ENCODE results near the gene PPP2R1A. TPM values are rescaled to one million over a fixed set of nuclear protein-coding genes. Genes with fewer than 3 reads are reported as not detected.

Gene PPP2R1A
- total RNA-seq = 100 to 1,000 TPM; 160 to 231 TPM

DNA sequence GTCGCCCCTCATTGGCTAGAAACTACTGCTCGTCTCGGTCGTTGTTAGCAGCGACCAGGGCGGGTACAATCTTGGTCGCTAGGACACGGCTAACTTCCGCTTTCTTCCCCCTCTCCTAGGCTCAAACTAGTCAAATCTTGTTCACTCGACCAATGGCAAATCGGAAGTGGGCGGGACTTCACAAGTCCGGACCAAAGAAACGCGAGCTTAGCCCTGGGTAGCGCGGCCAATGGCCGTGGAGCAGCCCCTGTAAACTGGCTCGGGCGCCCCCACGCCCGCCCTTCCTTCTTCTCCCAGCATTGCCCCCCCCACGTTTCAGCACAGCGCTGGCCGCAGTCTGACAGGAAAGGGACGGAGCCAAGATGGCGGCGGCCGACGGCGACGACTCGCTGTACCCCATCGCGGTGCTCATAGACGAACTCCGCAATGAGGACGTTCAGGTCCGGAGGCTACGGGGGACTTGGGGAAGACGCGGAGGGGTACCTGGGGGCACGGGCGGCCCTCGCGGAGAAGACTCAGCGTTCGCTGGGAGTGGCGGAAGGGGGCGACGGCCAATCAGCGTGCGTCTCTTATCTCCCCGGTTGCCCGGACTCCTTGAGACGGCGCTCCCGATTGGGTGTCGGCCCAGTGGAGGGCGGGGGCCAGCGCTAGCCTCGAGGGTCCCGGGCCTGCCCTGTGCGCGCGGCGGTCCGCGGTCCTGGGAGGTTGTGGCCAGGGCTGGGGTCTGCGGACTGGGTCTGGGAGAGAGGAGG lies at the start of gene PPP2R1A:
TSS of gene PPP2R1A (plus strand) at position 318 of the 752 bp plus-strand sequence. CDS start at position 363, 45 bp downstream.
- Mint-ChIP-seq H3K27ac (peak within 1 kb of the TSS; percentile 96 to 100), H3K36me3 (peaks cover 17 to 36% of the 10 kb centered on the region in 2 donors), H3K9me3 (no peaks in the 10 kb centered on the region)
- ATAC-seq (peak; percentile 93 to 95), DNase-seq (ENCODE audit: low spot score in 2 of 2) (peak; percentile 93 to 94)

DNA sequence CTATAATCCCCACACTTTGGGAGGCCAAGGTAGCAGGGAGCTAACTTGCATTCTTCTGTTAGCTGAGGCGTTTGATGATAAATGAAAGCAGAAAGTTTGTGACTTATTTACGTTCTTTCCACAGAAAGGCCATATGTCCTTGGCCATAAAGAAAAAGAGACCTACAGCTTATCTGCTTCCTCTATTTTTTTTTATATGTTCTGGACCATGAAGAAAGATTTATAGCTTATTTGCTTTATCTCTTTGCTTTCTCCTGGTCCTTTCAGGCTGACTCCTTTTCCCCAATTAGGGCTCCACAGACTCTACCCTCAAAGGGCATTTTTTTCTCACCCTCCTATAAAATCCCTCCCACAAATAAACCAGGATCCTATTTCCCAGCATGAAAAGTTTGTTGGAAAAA lies 48.6 kb upstream of the PPP2R1A start:
- ATAC-seq = no peak
- Mint-ChIP-seq H3K9me3 (peaks cover 0 to 31% of the 10 kb centered on the region in 2 donors), H3K36me3 (peaks cover 30 to 73% of the 10 kb centered on the region in 2 donors), H3K27ac (no peak overlapping the region)
- DNase-seq (ENCODE audit: low spot score in 2 of 2) = no peak

DNA sequence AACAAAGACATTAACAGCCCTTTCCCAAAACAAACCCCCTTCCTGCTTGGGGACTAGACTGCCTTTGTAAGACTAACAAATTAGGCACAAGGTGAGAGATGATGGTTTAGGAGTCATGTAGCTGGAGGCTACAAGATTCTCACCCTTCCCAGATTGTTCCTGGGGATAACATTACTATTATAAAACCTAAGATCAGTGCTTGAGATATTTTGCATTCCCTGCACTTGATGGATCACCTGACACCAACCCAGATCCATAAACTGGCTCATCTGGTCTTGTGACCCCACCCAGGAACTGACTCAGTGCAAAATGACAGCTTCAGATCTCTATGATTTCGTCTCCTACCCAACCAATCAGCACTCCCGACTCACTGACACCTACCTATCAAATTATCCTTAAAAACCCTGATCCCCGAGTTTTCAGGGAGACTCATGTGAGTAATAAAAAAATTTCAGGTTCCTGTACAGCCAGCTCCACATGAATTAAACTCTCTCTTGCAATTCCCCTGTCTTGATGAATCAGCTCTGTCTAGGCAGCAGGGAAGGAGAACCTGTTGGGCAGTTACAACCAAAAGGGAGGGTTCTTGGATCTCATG lies 47.8 kb upstream of the PPP2R1A start:
- peak overlapping the region in 1 of 2 donors; percentile 31 for H3K27ac Mint-ChIP-seq
- ATAC-seq = no peak

DNA sequence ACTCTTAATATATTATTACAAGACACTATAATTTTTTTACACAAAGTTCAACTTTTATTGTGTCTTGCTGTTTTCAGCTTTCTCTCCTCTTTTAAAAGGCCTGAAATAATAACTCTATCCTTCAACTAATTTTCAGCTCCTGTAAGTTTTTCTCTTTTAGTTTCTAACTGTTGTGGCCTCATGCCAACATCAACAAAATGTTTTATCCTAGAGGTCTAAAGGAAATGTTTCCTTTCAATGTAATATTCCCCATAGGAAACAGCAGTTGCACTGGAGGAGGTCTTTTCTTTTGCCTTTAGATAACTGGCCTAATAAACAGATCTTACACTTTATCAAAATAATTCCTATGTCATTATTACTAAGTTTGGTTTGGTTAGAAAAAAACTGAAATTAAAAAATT lies 41.6 kb upstream of the PPP2R1A start:
- H3K36me3 Mint-ChIP-seq = peaks cover 12 to 51% of the 10 kb centered on the region in 2 donors
- DNase-seq (ENCODE audit: low spot score in 2 of 2) = no peak
- no peak overlapping the region for H3K27ac Mint-ChIP-seq
- peaks cover 8 to 27% of the 10 kb centered on the region in 2 donors for H3K9me3 Mint-ChIP-seq
- ATAC-seq = no peak

More for the DNA sequence above, 47.8 kb upstream of the PPP2R1A start:
- no peak for DNase-seq (ENCODE audit: low spot score in 2 of 2)
- Mint-ChIP-seq H3K36me3 (peaks cover 30 to 75% of the 10 kb centered on the region in 2 donors), H3K9me3 (peaks cover 0 to 31% of the 10 kb centered on the region in 2 donors)

DNA sequence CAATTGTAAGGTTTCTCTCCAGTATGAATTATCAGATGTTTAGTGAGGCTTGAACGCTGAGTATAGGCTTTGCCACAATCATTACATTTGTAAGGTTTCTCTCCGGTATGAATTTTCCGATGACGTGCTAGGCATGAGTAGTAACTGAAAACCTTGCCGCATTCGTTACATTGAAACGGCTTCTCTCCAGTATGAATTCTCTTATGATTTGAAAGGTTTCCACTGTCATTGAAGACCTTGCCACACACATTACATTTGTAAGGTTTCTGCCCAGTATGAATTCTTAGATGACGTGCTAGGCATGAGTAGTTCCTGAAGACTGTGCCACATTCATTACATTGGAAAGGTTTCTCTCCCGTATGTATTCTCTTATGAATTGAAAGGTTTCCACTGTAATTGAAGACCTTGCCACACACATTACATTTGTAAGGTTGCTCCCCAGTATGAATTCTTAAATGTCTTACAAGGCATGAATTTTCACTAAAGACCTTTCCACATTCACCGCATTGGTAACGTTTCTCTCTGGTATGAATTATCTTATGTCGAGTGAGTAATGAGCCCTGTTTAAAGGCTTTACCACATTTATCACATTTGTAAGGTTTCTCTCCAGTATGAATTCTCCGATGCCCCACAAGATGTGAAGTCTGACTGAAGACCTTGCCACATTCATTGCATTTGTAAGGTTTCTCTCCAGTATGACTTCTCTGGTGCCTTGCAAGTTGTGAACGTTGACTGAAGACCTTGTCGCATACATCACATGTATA lies 34.1 kb upstream of the PPP2R1A start:
- peaks cover 52 to 54% of the 10 kb centered on the region in 2 donors for H3K9me3 Mint-ChIP-seq
- DNase-seq (ENCODE audit: low spot score in 2 of 2) = no peak
- ATAC-seq = no peak
- H3K27ac Mint-ChIP-seq = no peak overlapping the region
- H3K36me3 Mint-ChIP-seq = peaks cover 75 to 86% of the 10 kb centered on the region in 2 donors

DNA sequence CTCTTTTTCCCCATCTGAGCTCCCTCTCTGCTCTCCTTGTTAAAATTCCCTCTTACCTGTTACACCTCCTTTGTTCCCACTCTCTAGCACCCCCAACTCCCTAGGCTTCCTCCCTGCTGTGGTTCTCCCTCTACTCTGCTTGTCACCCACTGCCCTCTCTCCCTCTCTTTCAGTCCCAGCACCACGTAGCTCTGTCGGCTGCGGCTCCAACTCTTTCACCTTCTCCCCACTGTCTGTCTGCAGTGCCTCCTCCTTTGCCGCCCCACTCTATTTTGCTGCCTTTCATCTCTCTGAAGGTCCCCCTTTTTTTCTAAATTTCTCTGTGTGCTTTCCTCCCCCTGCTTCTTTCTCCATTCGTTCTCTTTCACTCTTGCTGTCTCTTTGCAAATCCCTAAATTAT lies 19.5 kb upstream of the PPP2R1A start:
- peaks cover 4 to 10% of the 10 kb centered on the region in 2 donors for H3K9me3 Mint-ChIP-seq
- ATAC-seq (no peak), DNase-seq (ENCODE audit: low spot score in 2 of 2) (no peak)
- H3K36me3 Mint-ChIP-seq = peaks cover 36 to 68% of the 10 kb centered on the region in 2 donors
- H3K27ac Mint-ChIP-seq = peak overlapping the region; percentile 96 to 98

DNA sequence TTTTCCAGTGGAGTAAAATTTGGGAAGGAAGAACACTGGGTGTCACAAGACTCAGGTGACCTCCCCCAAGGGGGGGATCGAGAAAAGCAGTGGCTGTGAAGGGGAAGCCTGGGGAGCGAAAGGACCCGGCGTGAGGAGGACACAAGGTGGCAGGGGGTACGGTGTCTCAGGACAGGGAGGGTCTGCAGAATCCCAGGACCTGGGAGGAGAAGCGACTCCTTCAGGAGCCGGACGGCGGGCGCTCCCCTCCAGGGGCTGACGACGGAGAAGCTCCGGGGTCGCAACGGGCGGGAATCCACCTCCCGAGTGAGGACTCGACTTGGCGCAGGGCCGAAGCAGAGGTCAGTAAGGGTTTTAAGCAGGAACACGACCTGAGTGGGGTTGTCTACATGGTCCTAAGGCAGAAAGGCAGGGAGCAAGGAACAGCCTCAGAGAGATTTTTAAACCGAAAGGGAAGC lies 19.0 kb upstream of the PPP2R1A start:
- Mint-ChIP-seq H3K9me3 (peaks cover 4 to 10% of the 10 kb centered on the region in 2 donors), H3K27ac (peak overlapping the region; percentile 96 to 98), H3K36me3 (peaks cover 36 to 64% of the 10 kb centered on the region in 2 donors)
- ATAC-seq (peak; percentile 23 to 26), DNase-seq (ENCODE audit: low spot score in 2 of 2) (peak in 1 of 2 donors; percentile 10)

DNA sequence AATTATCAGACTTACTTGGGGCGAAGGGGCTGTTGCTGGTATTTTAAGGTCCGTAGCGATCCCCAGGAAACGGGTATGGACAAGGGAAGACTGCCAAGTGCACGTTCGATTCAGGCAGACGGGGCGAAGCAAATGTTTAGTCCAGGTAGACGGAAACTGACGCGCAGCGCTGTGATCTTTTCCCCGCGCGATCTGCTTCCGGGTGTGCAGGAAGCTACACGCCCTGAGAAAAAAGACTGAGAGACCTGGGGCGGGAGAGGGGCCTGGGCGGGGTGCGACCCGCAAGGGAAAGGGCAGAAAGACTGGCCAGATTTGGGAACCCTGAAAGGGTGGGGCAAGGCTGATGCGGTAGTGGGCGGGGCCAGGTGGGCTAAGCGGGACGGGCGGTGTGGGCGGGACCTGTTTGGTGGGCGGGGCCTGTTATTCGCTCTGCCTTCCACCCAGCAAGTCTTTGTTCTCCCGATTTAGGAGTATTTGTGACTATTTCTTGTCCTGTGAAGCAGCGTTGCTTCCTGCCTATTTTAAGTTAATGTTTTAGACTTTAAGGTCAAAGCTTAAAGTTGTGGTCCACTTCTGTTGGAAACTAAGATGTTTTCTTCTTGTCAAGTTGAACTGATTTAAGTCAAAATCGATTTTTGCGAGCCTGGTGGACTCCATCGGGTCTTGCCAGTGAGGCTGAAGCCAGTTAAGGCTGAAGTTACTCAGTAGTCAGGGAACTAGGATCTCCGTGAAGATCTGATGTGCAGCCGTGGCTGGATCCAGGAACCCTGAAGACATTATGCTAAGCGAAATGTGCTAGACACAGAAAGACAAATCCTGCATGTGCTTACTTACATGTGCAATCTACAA lies 18.3 kb upstream of the PPP2R1A start, which contains the start of gene ZNF836:
TSS of gene ZNF836 (minus strand) at position 301 of the 849 bp plus-strand sequence. CDS start 3,549 bp downstream, outside the sequence.
- Mint-ChIP-seq H3K27ac (peak within 1 kb of the TSS; percentile 96 to 98), H3K36me3 (peaks cover 36 to 64% of the 10 kb centered on the region in 2 donors), H3K9me3 (peaks cover 4 to 11% of the 10 kb centered on the region in 2 donors)
- ATAC-seq (peak; percentile 97 to 98), DNase-seq (ENCODE audit: low spot score in 2 of 2) (peak; percentile 84 to 89)

DNA sequence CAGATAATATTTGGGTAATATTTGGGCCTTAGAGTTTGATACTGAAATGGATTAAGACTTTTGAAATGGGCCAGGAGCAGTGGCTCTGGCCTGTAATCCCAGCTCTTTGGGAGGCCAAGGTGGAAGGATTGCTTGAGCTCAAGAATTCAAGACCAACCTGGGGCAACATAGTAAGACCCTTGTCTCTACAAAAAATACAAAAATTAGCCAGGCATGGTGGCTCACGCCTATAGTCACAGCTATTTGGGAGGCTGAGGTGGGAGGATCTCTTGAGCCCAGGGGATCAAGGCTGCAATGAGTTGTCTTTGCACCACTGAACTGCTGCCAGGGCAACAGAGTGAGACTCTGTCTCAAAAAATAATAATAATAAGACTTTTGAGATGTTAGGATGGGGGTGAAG lies 17.5 kb upstream of the PPP2R1A start:
- ATAC-seq (no peak), DNase-seq (ENCODE audit: low spot score in 2 of 2) (no peak)
- Mint-ChIP-seq H3K36me3 (peaks cover 36 to 57% of the 10 kb centered on the region in 2 donors), H3K9me3 (peaks cover 4 to 17% of the 10 kb centered on the region in 2 donors), H3K27ac (peak overlapping the region in 1 of 2 donors; percentile 96)

DNA sequence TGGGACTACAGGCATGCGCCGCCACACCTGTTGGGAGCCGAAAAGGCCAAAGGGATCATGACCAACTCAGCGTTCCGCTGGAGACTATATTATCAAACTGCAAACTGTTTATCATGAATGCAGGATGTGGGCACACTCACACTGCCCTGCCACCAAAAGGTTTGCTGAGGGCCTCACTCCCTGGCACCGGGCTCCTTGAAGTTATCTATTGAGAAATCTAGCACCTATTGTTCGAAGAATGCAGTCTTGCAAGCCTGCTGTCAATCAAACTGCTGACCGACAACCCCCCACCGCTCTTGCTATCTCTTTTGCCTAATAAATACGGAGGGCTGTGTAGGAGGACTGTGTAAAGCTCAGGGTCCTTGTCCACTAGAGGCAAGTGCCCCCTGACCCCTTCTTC lies 13.3 kb upstream of the PPP2R1A start:
- peaks cover 0 to 20% of the 10 kb centered on the region in 2 donors for H3K36me3 Mint-ChIP-seq
- ATAC-seq (no peak), DNase-seq (ENCODE audit: low spot score in 2 of 2) (no peak)
- peaks cover 0 to 10% of the 10 kb centered on the region in 2 donors for H3K9me3 Mint-ChIP-seq
- H3K27ac Mint-ChIP-seq = no peak overlapping the region

DNA sequence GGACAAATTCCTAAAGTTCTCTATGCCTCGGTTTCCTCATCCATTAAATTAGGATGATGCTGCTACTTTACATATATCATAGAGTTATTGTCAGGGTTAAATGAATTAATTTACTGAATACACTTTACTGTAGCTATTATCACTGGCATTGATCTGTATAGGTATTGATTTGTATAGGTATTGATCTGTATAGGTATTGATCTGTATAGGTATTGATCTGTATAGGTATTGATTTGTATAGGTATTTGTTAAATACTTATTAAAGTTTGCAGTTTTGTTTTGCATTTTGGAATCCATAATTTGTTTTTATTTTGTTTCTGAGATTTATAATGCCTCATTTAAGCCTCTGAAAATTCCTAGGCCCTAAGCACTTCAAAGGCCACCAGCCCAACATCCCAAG lies 2.4 kb upstream of the PPP2R1A start:
- H3K27ac Mint-ChIP-seq = peak overlapping the region in 1 of 2 donors; percentile 96
- DNase-seq (ENCODE audit: low spot score in 2 of 2) = no peak
- ATAC-seq = no peak
- H3K36me3 Mint-ChIP-seq = peaks cover 0 to 13% of the 10 kb centered on the region in 2 donors
- no peaks in the 10 kb centered on the region for H3K9me3 Mint-ChIP-seq

DNA sequence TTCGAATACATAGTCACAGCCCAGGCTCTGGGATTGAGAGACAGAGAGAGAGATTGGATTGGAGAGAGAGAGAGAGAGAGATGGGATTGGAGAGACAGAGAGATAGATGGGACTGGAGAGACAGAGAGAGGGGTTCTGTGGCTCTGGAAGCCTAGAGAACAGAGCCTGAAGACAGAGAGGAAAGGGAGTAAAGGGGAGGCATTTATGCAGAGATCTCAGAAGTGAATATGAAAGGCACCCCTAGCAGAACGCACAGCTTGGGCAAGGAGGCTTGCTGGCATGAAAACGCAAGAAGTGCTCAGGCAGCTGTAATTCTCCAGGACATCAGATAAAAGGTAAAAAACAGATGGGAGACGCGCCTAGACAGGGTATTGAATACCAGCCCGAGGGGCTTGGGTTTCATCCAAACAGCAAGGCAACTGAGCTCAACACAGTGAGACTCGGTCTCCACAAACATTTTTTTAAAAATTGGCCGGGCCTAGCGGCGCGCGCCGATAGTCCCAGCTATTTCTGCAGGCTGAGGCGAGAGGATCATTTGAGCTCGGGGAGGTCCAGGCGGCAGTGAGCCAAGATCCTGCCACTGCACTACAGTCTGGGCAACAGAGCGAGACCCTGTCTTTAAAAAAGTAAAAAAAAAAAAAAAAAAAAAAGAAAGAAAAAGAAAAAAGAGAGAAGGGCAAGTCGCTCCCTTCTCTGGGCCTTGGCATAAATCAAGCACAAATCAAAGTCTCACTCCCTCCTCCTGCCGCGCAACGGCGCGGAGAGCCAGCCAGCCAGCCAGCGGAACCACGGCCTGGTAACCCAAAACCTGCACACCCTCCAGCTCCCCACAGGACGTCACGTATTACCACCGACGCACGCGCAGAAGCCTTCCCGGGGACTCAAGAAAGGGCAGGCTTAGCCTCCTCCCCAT lies 774 bp upstream of the PPP2R1A start:
- Mint-ChIP-seq H3K27ac (peak overlapping the region; percentile 96 to 100), H3K36me3 (peaks cover 9 to 27% of the 10 kb centered on the region in 2 donors), H3K9me3 (no peaks in the 10 kb centered on the region)
- DNase-seq (ENCODE audit: low spot score in 2 of 2) (peak; percentile 90 to 98), ATAC-seq (no peak)

DNA sequence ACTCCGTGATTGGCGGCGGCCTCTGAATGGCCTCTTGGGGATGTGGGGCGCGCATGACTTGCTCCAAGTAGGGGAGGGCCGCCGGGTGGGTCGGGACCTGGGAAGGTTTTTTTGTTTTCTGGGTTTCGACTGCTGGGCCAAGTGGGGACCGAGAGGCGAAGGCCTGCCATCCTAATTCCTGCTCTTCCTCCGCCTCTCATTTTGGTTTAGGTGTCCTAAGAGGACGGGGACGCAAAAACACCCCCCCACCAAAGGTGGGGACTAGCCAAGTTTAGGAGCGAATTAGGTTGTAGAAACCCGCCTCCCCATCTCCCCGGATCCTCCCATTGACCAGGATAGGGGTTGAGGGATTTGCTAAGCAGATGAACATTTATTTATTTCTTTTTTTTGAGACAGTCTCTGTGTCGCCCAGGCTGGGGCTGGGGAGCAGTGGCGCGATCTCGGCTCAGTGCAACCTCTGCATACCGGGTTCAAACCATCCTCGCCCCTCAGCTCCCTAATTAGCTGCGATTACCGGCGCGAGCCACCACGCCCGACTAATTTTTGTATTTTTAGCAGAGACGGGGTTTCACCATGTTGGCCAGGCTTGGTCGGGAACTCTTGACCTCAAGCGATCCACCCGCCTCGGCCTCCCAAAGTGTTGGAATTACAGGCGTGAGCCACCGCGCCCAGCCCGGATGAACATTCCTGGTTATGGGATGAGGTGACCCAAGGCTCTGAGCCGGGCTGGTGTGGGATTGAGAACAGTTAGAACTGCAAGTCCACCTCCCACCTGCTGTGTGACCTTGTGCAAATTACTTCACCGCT lies 838 bp downstream of the PPP2R1A start:
- DNase-seq (ENCODE audit: low spot score in 2 of 2) (no peak), ATAC-seq (no peak)
- Mint-ChIP-seq H3K36me3 (peaks cover 17 to 38% of the 10 kb centered on the region in 2 donors), H3K9me3 (no peaks in the 10 kb centered on the region), H3K27ac (peak overlapping the region; percentile 96 to 100)

DNA sequence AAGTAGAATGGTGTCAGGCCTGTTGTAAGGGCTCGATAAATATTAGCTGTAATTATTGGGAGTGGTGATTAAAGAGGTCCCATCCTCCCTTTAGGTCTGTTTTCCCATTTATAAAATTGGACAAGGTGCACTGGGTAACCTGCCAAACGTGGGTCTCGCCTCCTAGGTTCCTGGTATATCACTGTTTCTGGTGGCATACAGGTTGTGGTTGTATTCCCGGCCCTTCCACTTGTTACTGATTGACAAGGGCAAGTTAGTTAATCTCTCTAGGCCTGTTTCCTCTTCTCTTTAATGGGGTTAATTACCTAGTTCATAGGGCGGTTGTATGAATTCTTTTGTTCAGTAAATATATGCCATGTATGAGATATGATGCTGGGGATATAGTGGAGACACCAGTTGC lies 1.5 kb downstream of the PPP2R1A start:
- no peak for ATAC-seq
- no peak for DNase-seq (ENCODE audit: low spot score in 2 of 2)
- peak overlapping the region; percentile 41 to 96 for H3K27ac Mint-ChIP-seq
- no peaks in the 10 kb centered on the region for H3K9me3 Mint-ChIP-seq
- peaks cover 17 to 38% of the 10 kb centered on the region in 2 donors for H3K36me3 Mint-ChIP-seq
